GM19455 (cell line): Measurements from ENCODE around the gene TMEM132C.
"Not testable (repeated sequence)": the region's sequence is repeated elsewhere in the genome, so short reads cannot be mapped to it uniquely, and the experiment has no call there.

Experiments
- ATAC-seq: cut with Tn5 transposase; IDR thresholded peaks from one replicate; pipeline ENCODE4 v1.9.1; 2021; ENCODE audit not compliant: unreplicated experiment

Gene TMEM132C

DNA sequence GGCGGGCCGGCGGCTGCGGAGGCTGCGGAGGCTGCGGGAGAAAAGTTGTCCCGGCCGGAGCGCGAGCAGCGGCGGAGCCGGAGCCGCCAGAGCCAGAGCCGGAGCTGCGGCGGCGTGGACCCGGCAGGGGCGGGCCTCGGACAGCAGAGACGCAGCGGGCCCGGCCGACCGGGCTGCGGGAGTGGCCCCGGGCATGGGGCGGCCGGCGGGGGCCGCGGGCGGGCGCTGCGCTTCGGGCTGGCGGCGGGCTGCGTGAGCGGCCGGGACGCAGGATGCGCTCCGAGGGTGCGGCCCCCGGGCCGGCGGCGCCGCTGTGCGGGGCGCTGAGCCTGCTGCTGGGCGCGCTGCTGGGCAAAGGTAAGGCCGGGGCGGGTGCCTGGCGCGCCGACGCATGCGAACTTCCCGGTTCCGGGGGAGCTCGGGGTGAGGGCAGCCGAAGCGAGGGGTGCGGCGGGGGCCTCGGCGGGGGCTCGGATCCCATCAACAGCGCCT lies at the start of gene TMEM132C:
TMEM132C (plus strand) TSS at position 40 of the 492 bp plus-strand sequence; CDS start at position 273, 233 bp downstream.
- ATAC-seq = no peak

DNA sequence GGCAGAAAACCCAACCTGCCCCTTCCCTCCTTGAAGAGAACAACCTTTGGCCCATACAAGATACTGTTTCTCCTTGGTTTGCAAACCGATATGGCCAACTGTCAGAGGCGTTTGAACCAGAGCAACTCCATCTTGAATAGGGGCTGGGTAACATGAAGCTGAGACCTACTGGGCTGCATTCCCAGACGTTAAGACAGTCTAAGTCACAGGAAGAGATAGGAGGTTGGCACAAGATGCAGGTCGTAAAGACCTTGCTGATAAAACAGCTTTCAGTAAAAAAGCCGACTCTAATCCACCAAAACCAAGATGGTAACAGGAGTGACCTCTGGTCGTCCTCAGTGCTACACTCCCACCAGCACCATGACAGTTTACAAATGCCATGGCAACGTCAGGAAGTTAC lies 42.7 kb upstream of the TMEM132C start:
- ATAC-seq = no peak

DNA sequence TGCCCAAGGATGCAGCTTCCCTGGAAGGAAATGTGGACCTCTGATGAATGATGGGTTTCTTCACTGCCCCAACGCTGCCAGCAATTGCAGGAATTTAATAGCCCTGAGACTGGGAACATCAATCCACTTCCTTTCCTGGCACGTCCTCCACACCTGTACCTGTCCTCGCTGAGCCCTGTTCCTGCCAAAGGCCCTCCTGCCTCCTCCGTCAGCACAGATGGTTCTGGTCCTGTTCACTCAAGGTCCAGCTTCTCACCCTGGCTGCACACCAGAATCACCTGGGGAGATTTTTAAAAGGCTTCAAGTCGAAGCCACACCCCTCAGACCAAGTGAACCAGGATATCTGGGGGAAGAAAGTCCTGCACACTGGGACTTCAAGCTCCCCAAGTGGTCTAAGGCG lies 38.4 kb upstream of the TMEM132C start:
- no peak for ATAC-seq

DNA sequence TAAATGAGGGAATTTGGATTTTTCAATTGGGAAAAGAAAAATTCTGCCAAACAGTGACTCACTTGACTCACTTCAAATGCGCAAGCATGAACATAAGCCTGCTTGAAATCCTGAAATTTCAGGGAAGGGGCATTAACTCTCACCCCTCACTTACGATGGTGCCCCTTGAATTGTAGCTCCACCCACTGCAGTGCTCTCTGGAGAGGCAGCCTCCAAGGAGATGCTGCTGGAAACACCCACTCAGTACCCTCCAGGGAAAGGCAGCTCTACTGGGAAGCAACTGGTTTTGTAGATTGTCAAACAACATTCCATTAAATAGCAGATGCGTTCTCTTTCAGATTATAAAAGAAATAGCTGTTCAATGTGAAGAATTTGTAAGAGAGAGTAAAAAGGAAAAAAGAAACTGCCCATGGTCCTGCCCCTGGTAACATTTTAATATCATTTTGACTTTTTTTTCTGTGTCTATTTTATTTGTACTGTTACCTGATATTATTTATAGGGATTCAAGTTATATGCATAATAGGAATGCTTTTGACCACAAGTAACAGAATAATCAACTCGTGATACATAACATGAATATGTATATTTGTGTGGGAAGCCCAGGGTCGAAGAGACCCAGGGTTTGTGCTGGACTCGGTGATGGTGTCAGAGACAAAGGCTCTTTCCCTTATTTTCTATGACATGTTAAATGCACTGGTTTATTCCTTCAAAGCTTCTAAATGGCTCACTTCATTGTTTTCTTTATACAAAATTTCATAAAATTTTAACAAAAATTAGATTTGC lies 31.1 kb upstream of the TMEM132C start:
- ATAC-seq = no peak

DNA sequence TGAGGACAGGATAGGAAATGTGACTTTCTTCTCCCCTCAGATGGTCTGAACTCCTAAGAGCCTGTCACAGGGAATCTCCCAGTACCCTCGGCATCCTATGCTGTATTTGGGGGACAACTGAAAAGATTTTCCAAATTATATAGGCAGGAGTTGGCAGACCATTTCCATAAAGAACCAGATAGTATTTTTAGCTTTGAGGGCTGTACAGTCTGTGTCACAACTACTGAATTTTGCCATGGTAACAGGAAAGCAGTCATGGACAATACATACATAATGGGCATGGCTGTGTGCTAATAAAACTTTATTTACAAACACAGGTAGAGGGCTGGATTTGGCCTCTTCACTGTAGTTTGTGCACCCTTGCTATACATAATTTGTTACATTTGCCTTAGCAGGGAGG lies 30.4 kb upstream of the TMEM132C start:
- ATAC-seq = no peak

DNA sequence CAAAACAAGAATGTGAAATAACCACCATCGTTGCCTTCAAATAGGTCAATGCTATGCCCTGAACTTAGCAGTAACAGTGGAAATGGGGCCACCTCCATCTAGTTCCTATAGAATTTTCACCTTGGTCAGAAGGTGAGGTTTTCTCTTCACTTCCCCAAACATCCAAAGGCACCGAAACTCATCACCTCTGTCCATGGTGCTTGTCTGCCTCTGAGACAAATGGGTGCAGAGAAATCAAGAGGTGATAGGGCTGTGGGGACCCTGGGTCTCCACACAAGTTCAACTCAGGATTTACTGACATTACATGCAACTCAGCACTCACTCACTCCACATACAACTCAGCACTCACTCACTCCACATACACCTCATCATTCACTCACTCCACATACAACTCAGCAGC lies 26.2 kb upstream of the TMEM132C start:
- ATAC-seq = no peak

DNA sequence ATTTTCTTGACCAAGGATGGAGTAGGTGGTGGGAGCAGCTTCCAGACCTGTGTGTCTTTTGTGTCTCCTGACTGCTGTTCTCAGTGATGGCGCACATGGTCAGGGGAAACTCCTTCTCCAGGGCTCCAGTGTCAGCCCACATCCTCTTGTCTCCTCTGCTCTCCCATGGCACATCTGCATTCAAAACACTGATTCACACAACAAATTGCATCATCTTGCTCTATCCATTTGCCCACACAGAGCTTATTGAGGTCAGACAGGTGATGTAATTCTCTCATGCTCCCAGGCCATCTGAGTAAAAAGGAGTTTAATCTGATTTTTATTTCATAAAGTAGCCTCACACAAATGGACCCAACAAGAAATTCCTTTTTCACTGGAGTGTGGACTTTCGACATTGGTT lies 21.8 kb upstream of the TMEM132C start:
- ATAC-seq = no peak

DNA sequence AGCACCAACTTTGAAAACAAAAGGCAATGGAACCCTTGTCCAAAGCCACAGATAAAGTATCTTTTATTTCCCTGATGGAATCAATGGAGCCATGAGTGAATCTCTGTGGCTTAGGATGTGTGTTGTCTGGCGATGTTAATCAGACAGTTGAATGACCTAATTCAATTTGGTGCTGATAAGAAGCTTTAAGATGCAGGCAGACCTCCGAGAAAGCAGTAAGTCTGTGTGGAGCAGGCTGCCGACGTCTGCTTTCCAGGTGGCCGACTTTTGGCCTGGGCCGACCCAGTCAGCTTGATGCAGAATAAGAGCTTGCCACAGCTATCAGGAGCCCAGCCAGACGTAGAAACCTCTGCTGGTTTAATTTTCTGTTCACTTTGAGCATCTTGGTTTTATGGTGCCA lies 21.1 kb upstream of the TMEM132C start:
- ATAC-seq = no peak

DNA sequence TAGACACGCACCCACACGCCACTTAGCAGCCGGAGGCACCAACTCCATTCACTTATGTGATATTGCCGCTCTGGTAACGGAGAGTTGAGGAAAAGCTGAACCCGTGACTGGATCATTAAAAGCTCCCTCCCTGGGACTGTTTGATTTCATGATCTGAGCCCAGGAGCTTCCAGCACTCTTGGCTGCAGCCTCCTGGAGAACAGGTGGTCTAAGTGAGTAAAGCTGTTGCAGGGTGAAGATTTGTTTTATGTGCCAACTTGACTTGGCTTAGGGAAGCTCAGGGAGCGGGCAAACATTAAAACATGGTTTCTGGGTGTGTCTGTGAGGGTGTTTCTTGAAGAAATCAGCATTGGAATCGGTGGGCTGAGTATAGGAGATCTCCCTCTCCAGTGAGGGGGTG lies 16.9 kb upstream of the TMEM132C start:
- no peak for ATAC-seq

DNA sequence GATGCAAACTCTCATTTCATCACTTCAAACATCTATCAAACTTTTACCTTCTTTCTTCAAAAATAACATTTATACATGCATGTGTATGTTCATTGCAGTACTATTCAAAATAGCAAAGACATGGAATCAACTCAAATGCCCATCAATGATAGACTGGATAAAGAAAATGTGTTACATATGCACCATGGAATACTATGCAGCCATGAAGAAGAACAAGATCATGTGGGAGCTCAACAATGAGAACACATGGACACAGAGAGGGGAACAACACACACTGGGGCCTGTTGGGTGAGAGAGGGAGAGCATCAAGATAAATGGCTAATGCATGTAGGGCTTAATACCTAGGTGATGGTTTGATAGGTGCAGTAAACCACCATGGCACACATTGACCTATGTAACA lies 13.1 kb upstream of the TMEM132C start:
- not testable (repeated sequence) for ATAC-seq

DNA sequence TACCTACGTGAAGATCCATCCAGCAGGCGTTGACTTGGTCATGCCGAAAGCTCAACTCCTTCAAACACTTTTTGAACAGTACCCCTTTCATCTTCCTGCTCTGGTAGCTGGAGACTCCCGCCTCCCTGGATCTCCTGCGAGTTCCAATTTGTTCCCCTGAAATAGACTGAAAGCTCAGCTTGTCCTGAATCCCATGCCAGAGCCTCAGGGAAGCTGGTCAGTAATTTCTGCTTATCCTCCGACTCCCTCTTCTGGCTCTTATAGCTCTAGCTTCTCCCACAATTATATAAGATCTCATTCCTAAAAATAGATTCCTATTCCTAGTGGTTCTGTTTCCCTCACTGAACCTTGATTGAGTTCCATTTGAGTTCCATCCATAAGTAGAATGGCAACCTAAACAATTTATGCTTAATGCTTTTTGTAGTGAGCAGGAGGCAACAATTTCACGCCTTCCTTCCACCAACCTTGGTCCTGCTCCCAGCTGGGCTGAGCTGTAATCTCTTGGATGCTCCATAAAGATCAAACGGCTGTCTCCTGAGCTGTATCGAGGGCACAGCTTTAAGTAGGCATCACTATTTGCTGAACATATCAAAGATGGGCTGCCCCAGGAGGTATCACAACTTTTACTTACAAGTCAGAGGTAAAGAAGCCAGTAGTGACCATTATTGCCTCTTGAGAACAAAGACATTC lies 8.0 kb upstream of the TMEM132C start:
- no peak for ATAC-seq

DNA sequence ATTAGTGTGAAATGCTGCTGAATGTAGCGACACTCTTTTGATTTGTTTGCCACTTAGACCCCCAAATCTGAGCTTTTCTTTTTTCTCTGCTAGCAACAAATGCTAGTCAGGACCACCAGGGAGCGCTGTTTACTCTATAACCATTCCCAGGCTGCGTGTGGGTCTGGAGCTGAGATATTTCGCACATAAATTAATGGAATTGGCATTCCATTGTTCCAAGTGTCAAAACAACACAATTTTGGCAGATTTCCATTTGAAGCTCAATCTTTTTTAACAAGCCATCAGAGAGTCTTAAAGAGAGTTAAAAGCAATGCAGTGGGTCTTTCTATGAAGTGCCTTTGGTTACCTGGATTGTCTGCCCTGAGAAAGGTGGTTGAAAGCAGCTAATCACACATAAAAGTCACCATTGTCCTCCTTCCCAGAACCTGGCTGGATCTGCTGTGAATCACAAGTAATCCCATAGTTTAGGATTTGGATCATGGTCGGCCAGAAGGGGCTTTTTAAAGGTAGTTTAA lies 7.4 kb upstream of the TMEM132C start:
- ATAC-seq = no peak

DNA sequence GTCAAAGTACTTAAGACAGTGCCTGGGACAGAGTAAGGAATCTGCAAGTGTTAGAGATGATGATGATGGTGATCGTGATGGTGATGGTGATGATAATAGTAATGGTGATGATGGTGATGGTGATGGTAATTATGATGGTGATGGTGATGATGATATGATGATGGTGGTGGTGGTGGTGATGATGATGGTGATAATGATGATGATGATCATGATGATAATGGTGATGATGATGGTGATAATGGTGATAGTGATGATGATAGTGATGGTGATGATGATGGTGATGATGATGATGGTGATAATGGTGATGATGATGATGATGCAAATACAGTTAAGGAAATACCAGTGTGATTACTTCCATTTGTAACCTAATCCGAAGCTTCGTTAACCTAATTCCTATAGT lies 5.2 kb upstream of the TMEM132C start:
- no peak for ATAC-seq

DNA sequence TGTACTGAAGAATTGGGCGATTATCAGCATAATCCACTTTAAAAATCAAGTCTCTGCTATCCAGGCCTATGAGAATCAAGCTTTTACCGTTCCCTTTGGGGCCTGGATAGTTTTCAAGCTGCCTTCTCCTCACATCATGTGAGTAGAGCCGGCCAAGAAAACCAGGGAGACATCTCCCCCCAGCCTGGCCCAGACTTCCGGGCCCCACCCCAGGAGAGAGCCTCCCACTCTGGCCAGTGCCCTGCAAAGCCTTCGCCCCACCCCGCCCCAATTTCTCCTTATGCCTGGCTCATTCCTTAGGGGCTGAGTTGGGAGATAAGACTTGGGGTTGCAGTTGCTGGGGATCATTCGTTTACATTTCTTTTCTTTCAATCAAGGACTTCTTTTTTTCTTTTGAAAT lies 1.4 kb upstream of the TMEM132C start:
- ATAC-seq = no peak

DNA sequence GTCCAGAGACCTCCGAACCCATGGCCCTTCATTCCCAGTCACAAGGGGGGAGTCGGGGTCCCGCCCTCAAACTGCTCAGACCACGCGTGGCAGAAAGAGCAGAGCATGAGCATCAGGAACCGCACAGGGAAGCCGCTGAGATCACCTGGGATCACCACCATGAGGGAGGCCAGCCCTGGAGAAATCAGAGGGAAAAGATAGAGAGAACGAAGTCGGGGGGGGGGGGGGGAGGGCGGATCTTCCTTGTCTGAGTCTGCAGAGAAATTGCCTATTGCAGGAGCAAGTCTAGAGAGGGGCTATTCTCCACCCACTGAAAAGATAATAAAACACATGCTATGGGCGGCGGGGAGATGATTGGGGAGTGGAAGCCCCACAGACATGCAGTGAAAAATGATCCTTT lies 884 bp upstream of the TMEM132C start:
- no peak for ATAC-seq

DNA sequence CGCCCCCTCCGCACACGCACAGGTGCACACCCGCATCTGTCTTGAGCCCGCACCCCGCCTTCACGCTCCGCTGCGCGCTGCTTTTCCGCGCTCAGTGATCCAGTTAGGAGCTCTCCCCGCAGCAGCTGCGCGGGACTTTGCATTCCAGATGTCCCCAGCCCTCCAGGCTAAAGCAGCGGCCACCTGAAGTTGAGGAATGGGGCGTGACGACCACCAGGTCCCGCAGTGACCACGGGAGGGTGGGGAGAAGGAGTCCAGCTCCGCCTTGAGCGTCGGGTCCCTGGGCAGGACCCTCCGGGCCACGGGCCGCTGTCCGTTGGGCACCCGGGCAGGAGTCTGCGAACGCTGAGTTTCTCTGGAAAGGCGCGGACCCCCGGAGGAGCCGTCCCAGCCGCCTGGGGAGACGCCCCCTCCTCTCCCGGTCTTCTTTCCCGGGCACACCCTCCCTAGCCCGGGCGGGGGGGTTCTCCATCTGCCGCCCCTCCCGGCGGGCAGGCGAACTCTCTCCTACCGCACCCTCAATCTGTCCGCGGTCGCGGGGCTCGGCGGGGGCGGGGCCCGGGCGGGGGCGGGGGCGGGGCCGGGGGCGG lies 334 bp upstream of the TMEM132C start:
- ATAC-seq = no peak

DNA sequence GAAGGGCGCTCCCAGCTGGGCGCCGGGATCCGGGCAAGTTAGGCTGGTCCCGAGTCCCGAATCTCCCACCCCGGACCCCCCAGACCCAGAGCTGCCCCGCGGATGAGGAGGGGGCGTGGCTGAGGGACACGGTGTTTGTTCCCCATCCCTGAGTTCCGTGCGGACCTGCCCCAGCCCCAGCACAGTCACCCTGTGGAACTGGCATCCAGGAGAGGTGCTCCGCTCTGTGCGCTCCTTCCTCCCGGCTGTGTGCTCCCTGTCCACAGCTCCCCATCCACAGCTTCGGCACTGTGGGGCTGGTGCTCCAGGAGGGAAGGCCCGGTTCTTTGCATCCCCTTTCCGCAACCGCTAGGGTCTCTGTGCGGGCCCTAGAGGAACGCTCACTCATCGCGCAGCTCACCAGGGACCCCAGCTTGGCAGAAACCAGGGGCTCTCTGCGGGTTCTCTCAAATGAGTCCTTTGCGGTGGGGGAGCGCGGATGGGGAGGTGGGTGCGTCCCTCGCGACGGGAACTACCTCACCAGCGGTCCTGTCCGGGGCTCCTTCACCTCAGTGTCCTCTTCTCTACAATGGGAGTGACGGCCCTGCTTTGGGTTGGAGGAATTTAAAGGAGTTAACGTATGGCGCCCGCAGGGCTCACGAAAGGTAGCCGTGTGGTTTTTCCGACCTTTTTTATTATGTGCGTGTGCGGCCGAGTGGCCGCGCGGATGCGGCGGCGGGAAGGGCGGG lies 845 bp downstream of the TMEM132C start:
- ATAC-seq = no peak

DNA sequence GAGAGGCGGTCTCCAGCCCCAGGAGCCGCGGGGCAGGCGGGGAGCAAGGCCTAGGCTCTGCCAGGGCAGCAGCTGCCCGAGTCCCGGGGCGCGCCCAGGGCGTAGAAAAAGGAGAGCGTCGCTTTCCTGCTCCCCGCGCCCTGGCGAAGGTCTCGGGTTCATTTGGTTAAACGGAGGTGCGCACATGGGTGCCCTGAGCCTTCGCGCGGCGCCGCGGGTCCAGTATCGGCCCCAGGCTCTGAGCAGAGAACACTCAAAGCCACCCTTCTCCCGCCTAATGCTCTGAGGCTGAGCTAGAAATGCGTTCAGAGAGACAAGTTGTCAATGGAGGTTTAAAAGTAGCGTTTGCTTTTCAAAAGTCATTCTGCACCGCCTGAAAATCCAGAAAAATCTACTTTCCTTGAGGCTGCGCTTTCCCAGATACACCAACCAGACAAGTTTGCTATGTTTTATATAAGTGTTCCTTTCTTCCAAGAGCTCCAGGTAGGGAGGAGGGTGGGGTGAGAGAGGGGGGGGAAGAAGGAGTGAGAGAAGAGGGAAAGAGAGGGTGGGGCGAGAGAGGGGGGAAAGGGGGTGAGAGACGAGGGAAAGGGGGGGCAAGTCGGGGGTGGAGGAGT lies 1.5 kb downstream of the TMEM132C start:
- no peak for ATAC-seq

DNA sequence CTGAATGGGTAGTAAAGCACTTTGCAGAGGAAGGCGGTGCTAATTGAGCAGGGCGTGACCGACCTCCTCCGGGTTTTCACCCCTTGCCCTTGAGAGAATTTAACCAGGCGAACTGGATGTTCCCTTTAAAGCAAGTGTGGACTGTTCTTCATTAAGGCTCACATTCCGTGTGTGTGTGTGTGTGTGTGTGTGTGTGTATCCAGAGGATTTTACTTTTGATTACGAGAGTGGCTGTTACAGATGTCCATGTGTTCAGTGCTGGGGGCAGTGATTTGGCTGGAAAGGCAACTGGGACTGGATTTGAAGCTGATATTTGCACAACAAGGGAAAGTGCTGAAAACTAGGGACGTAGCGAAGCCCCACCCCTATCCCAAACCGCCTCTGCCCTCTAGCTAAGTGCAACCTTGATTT lies 2.2 kb downstream of the TMEM132C start:
- ATAC-seq = no peak

DNA sequence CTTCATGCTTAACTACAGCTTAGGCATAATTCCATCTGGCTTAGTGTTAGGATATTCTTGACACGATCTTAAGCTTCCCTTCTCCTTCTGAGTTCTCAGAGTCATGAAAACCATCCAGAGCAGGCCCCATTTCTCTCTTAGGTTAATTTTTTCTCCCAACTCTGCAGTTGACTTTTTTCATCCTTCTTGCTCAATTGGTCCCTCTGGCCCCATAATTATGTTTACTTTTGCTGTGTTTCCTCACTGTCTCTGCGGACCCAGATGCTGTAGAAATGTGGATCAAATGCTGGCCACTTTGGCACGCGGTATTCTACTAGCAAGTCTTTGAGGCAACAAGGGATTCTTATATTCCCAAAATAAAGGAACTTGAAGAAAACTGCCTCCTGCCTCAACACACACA lies 9.5 kb downstream of the TMEM132C start:
- ATAC-seq = no peak

DNA sequence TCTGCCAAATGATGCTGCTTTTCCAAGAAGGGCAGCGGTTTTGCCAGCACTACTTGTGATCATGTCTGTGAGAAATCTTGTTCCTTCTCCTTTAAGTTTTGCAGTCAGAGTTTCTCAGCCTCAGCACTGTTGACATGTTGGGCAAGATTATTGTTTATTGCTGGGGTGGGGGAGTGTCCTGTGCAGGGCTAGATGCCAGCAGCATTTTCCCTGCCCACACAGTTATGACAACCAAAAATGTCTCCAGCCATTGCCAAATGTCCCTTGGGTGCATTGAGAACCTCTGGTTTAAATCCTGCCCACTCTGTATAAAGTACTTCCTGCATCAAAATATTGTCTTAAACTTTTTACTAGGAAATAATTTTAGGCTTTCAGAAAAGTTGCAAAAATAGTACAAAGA lies 20.0 kb downstream of the TMEM132C start:
- no peak for ATAC-seq
